HCT116 (cell line): Measurements from ENCODE around the gene RMRP.

Experiments used
- CEBPB ChIP-seq: IDR thresholded peaks from 2 replicates; pipeline ENCODE4 v1.6.1; 2012; ENCODE audit warnings: low read depth
- EZH2 ChIP-seq: fragments of 200-600 bp; sonication (generic); IDR thresholded peaks from 2 replicates; pipeline ENCODE4 v1.6.1; 2017; ENCODE audit warnings: antibody characterized with exemption, mixed run types
- EZH2phosphoT487 ChIP-seq: fragments of 200-600 bp; IDR thresholded peaks from 2 replicates; pipeline ENCODE4 v1.6.1; 2018; ENCODE audit warnings: antibody characterized with exemption, borderline replicate concordance
- FOSL1 ChIP-seq: IDR thresholded peaks from 2 replicates; pipeline ENCODE4 v1.6.1; 2012; ENCODE audit warnings: low read depth
- JUND ChIP-seq: IDR thresholded peaks from 2 replicates; pipeline ENCODE4 v1.6.1; 2012
- POLR2A ChIP-seq: IDR thresholded peaks from 2 replicates; pipeline ENCODE4 v1.7.0; 2011; ENCODE audit warnings: borderline replicate concordance; ENCODE audit not compliant: insufficient read depth, insufficient read length; ENCODE audit errors: extremely low read depth
- POLR2AphosphoS5 ChIP-seq: IDR thresholded peaks from 2 replicates; pipeline ENCODE4 v1.6.1; 2011; ENCODE audit warnings: mild to moderate bottlenecking, low read depth, low read length, moderate library complexity
- RAD21 ChIP-seq: IDR thresholded peaks from 2 replicates; pipeline ENCODE4 v1.6.1; 2012; ENCODE audit warnings: low read depth, mild to moderate bottlenecking
- SRF ChIP-seq: IDR thresholded peaks from 2 replicates; pipeline ENCODE4 v1.6.1; 2012; ENCODE audit warnings: low read depth
- YY1 ChIP-seq: IDR thresholded peaks from 2 replicates; pipeline ENCODE4 v1.6.1; 2011; ENCODE audit warnings: low read length, low read depth, moderate library complexity, mild to moderate bottlenecking; ENCODE audit not compliant: insufficient replicate concordance; ENCODE audit errors: extremely low read depth
- TF ChIP-seq, protein P1 (sequence below), 3 experiments: fragments of 200-600 bp in 1 of 3; sonication (generic) in 1 of 3; IDR thresholded peaks in 2 of 3; conservative IDR thresholded peaks in 1 of 3; 2 replicates each; pipeline ENCODE4 v1.5.1; 2012 to 2017; ENCODE audit warnings: low read depth in 2 of 3, low read length in 2 of 3, antibody characterized with exemption in 1 of 3, borderline replicate concordance in 1 of 3, control low read depth in 1 of 3, mild to moderate bottlenecking in 1 of 3, mixed read lengths in 1 of 3, mixed run types in 1 of 3, moderate library complexity in 1 of 3; ENCODE audit not compliant: insufficient read depth in 1 of 3

DNA sequence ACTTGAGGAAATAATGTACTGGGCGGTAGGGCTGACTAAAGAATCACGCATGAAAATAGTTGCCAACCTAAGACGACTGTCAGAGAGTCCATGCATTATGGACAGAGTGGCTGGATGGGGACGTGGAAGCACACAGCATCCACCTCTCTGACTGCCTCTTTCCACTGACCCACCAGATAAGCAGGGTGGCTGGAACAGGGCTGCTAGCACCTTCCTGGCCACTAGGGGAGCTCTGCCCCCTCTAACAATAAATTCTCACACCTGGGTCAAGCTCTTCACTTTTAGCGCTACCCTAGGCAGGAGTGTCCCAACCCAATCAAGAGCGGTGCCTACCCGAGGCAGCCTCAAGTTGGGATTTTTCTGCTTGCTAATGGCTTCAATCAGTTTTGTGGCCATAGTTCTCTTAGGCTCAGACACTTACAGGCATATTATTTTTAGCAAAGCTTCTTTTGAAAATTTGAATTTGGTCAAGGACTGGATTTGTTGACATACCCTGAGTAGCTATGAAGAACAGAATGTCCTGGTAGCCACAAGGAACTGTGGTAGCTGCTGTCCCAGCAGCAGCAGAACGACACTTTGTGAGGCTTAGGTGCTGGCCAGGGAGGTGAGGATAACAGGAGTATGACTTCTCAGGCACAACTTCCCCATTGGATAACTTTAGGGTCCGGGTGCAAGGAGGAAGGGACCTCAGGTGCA, 38.8 kb upstream of the RMRP start:
- TF ChIP-seq SRF (no peak), JUND (no peak), POLR2AphosphoS5 (0 out of 2 replicates have a peak, but pooled peaks have one; percentile 23), POLR2A (no peak), RAD21 (no peak), CEBPB (no peak), YY1 (no peak), FOSL1 (no peak), EZH2 (no peak), EZH2phosphoT487 (no peak)
- TF ChIP-seq, protein P1, sequence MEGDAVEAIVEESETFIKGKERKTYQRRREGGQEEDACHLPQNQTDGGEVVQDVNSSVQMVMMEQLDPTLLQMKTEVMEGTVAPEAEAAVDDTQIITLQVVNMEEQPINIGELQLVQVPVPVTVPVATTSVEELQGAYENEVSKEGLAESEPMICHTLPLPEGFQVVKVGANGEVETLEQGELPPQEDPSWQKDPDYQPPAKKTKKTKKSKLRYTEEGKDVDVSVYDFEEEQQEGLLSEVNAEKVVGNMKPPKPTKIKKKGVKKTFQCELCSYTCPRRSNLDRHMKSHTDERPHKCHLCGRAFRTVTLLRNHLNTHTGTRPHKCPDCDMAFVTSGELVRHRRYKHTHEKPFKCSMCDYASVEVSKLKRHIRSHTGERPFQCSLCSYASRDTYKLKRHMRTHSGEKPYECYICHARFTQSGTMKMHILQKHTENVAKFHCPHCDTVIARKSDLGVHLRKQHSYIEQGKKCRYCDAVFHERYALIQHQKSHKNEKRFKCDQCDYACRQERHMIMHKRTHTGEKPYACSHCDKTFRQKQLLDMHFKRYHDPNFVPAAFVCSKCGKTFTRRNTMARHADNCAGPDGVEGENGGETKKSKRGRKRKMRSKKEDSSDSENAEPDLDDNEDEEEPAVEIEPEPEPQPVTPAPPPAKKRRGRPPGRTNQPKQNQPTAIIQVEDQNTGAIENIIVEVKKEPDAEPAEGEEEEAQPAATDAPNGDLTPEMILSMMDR (IDR thresholded peaks at IDR 0.05 in 2 of 3, conservative IDR thresholded peaks at IDR 0.05 in 1 of 3; ENCODE audit: borderline replicate concordance in 1 of 3, insufficient read depth in 1 of 3, low read depth in 2 of 3, low read length in 2 of 3): peak in 2 of 3 experiments; percentile 96 to 97; a peak in 4 of 6 replicates
